Pulmonary artery endothelial cell (primary cell): ENCODE results near the gene SHC2. TPM values are rescaled to one million over a fixed set of nuclear protein-coding genes. Genes with fewer than 3 reads are reported as not detected.

Experiments used
- DNase-seq: peaks from one replicate; pipeline ENCODE4 v3.0.0-alpha.2; 2011; ENCODE audit warnings: low read depth, low spot score
- total RNA-seq: library from RNA; depleted of rRNA; stranded (reverse); fragments of >200 nt; gene quantifications from 2 replicates; pipeline ENCODE4 v1.2.3, GENCODE V29; 2014

Gene SHC2
- total RNA-seq, 1 donor from 2014 or later, result 4.7 TPM

DNA sequence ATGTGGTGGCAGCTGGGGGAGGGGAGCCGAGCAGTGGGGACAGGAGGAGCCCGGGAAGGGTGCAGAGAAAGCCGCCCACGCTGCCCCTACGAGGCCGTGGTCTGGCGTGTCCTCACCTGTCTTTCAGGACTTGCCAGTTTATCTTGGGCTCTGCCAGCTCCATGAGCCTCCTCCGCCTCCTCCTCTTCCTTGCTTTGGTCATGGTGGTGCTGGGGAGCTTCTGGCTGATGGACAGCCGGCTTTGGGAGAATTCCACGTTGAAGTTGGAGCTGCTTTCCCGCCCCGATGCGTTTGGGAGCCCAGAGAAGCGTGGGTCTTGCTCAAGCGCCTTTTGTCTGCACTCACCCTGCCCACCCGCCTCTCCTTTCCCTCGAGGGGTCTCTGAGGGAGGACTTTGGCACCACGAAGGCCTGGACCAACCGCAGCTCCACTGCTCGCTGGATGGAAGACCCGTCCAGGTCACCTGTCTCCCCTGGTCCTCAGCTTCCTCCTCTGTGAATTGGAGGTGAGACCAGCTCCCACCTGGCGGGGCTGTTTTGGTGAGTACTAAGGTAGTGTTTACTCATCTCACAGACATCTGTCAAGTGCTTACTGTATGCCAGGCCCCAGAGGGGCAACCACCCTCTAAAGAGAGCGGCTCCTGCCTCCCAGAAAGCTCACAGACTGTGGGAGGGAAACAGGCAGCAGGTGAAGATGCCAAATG, 86.5 kb downstream of the SHC2 start:
- DNase-seq, result no peak

DNA sequence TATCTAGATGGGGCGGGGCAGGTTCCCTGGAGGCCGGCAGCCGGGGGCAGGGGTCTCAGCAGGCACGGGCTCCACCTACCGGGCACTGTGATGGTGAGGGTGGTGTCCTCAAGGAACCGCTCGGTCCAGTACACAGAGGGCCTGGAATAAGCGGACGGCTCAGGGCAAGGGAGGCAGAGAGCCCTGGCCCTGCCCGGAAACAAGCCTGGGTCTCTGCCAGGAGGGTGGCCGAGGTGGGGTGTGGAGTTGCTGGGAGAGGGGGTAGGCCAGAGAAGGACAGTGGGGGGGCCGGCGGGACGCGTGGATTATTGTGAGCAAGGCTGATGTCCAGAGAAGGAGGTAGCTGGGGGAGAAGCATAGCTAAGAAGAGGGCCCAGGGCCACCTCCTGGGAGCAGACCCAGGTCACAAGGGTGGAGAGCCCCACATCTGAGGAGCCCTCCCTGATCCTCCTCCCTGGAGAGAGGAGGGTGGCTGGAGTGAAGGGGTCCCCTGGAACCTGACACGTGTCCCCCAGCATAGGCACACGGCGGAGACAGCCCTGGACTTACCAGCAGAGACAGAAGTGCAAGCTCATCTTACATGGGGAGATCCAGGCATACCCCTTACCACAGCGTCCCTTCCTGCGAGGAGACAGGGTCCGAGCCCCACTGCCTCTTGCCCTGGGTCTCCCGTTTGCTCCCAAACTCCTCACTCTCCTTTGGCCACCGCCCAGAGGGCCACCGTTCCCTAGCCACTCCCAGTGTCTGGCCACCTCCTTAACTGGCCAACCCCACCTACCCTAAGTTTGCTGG, 87.2 kb downstream of the SHC2 start:
- DNase-seq, result no peak

DNA sequence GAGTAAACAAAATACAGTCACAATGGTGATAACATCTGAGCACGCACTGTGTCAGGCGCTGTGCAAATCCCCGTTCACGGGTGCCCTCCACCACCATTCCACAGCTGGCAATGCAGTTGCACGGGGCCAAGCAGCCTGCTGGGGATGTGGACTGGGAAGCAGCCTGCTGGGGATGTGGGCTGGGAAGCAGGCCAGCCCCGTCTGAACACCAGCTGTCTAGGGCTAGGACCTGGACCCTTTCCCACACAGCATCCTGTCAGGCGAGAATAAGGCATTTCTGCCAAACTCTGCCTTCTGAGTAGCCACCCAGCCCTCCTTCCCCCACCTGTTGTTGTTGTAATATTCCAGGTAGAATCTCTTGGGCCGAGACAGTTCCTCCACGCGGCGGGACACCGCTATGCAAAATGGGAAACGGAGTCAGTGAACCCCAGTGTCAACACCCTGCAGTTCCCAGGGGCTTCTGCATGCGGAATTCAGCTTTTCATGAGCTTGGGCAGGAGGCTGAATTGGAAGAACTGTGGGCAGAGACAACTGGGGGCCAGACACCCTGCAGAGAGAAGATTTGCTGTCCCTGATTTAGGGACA, 88.4 kb downstream of the SHC2 start:
- DNase-seq, result no peak

DNA sequence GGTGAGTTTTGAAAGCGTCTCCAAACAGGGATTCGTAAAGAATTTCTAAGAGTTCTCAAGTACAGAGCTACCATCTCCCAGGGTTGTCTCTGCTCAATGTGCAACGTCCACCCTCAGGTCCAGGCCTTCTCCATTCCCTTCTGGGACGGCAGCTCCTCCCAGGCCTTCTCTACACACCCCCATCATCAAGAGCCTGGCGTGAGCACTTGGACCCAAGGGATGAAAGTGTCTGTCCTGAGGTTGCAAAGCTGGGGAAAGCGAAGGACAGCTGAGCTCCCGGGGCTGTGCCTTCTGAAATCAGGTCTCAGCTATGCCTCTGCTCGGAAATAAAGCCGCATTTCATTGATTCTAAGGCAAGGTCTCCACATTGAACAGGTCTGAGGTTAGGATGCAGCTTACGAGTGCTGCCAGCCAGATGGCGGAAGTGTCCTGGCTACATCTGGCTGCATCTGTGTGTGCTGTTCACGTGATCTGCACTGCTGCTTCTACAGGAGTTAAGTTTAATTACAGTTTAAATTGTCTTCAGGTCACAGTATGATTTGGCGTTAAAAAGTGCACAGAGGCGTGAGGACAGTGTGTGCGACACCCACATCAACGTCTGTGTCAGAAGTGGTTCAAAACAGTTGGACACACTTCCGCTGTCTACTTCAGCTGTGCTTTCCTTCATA, 89.2 kb downstream of the SHC2 start:
- no peak for DNase-seq

DNA sequence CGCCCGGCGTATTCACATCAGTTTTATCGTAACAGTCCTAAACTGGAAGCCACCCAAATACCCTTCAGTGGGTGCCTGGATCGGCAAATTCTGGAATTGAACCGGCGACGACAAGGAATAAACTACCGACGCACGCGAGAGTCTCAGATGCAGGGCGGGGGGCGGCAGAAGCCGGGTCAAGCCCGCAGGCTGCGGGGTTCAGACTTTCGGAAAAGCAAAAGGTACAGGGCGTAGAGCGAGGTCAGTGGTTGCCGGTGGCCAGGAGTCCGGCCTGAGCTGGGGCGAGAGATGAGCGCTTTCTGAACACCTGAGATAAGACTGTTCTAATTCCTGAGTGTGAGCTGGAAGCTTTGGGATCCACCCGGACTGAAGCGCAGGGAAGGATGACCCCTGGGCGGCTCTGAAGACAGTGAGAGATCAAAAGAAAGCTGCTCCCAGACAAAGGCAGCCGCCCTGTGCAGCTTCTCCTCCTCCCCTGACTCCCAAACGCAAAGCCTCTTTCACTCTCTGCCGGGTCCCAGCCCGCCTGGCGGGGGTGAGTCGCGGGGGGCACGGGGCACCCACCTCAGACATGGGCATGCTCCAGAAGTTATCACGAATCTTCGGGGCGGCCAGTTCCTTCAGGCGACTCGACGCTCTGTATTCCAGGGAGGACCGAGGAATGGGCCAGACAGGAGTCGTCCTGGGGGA, 90.0 kb downstream of the SHC2 start:
- no peak for DNase-seq

DNA sequence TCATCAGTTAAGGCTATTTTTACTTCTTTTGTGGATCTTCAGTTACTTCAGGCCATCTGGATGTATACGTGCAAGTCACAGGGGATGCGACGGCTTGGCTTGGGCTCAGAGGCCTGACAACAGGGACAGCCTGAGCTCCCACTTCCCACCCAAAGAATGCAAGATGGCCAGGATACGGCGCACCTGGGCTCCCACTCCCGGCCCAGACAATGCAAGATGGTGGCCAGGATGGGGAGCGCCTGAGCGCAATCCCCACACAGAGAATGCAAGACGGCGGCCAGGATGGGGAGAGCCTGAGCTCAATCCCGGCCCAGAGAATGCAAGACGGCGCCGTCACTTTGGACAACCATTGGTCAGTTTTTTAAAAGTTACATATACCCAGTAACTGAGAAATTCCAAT, 91.0 kb downstream of the SHC2 start:
- no peak for DNase-seq

DNA sequence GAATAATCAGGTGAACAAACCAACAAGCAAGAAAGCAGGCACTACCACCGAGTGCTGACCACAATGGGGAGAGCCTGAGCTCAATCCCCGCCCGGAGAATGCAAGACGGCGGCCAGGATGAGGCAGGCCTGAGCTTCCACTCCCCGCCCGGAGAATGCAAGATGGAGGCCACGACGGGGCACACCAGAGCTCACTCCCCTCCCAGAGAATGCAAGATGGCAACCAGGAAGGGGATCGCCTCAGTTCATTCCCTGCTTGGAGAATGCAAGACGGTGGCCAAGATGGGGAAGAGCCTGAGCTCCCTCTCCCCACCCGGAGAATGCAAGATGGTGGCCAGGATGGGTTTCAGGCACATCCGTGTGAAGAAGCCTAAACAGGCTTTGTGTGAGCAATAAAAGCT, 91.6 kb downstream of the SHC2 start:
- no peak for DNase-seq

DNA sequence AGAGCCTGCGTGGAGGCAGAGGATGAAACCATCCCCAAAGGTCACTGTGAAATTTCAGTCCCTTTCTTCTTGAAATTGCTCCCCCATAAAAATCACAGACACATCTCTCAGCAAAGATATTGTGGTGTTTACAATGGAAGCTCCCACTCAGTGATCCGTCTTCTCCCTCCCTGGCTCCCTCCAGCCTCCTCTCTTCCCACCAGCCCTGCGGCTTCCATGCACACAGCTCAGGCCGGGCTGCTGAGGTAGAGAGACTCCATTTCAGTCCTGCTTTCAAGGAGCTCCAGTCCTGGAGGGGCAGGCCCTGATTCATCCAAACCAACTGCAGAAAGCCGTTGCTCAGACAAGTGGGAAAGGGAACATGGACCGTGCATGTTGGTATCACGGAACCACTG, 92.2 kb downstream of the SHC2 start:
- DNase-seq, result no peak

DNA sequence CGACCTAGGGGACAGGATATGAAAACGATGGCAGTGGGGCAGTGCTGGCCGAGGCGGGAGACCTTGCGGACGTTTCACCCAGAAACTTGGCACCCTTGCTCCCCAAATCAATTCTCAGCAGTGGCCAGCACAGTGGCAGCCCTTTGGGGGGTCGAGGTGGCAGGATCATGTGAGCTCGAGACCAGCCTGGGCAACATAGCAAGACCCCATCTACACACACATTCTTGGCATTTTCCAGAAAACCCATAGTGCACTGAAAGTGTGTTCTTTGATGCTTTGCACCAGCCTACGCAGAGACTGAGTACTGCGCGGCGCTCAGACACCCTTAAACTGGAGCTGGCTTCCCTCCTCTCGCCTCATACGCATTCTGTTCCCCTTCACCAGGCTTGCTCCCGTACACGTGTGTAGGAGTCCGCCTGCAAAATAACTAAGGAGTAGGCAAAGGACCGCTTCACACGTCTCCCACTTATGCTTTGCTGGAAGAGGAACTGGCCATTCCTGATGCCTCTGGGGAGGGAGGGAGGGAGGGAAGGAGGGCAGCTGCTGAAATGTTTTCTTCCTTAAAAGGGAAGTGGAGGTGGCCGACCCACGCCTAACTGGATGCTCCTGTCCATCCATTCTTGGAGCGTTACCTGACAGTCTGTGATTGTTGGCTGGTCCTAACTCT, 92.7 kb downstream of the SHC2 start:
- no peak for DNase-seq

DNA sequence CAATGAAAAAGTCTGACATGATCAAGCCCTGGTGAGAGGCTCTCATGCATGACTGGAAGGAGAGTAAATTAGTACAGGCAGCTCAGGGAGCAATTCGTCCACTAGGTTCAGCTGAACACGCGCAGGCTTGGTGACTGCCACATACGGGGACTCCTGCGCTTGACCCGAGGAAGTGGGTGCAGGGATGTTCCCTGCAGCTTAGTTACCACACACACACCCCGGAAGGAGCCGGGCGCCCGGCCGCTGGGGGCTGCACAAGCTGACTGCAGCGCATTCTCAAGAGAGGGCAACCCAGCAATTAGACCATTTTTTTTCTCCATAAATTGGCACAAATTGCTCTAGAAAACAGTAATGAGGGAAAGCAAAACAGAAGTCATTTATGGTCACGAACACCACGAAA, 93.3 kb downstream of the SHC2 start:
- no peak for DNase-seq

DNA sequence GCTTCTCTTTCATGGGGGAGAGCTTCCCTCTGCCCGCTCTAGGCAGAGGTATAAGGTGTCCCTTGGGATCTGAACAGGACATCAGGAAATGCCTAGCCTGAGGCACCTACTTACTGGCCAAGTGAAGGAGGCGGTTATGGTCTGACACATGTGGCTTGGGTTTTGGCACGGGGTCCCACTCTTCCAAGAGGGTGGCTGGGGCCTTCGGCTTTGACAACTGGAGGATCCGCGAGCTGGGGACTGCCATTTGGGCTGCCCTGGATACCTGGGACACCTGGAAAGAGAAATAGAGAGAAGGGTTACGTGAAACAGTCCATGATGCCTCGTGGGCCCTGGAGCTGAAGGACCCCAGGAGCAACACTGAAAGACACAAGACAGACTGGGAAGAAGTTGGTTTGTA, 93.9 kb downstream of the SHC2 start:
- no peak for DNase-seq

Other genes with a start within 250 kb of the SHC2 start
- 2.1 and 9.0 TPM in 2 replicates for gene PLPP2, start 169.6 kb downstream of the SHC2 start, total RNA-seq
- gene MIER2, start 116.2 kb downstream of the SHC2 start, total RNA-seq, result 20.1 and 31.0 TPM in 2 replicates
- 0.14 and 0.20 TPM in 2 replicates for gene C2CD4C, start 51.9 kb downstream of the SHC2 start, total RNA-seq
- gene MADCAM1, start 35.5 kb upstream of the SHC2 start, total RNA-seq, result 0.07 TPM in 2 replicates
- 24.2 and 39.6 TPM in 2 replicates for gene TPGS1, start 46.5 kb upstream of the SHC2 start, total RNA-seq
- 97.0 and 108 TPM in 2 replicates for gene CDC34, start 70.7 kb upstream of the SHC2 start, total RNA-seq
- gene GZMM, start 83.0 kb upstream of the SHC2 start, total RNA-seq, result not detected in 2 replicates
- 237 and 352 TPM in 2 replicates for gene BSG, start 111.6 kb upstream of the SHC2 start, total RNA-seq
- gene HCN2, start 128.8 kb upstream of the SHC2 start, total RNA-seq, result 0.32 and 0.79 TPM in 2 replicates
- 28.1 and 32.7 TPM in 2 replicates for gene POLRMT, start 172.5 kb upstream of the SHC2 start, total RNA-seq
- gene FGF22, start 178.8 kb upstream of the SHC2 start, total RNA-seq, result 0.07 TPM in 1 of 2 replicates, not detected in the other
- gene RNF126, start 202.2 kb upstream of the SHC2 start, total RNA-seq, result 34.3 and 38.1 TPM in 2 replicates
- gene FSTL3, start 215.4 kb upstream of the SHC2 start, total RNA-seq, result 18.5 and 32.6 TPM in 2 replicates
- 0.07 TPM in 1 of 2 replicates, not detected in the other for gene PRSS57, start 234.4 kb upstream of the SHC2 start, total RNA-seq
- gene PALM, start 247.9 kb upstream of the SHC2 start, total RNA-seq, result 14.3 and 23.0 TPM in 2 replicates